Body of pancreas (tissue), 4 donors: ENCODE data around the gene LCN10.

Experiments used
- POLR2A ChIP-seq, 3 donors: fragments of 450-650 bp; IDR thresholded peaks; one replicate each; pipeline ENCODE4 v1.6.1; 2016; ENCODE audit warnings: antibody characterized with exemption in 3 of 3, mild to moderate bottlenecking in 2 of 3
- TF ChIP-seq, protein P1 (sequence below), 7 experiments: fragments of 450-650 bp in 4 of 7; fragments of 200-600 bp in 3 of 7; sonication (generic) in 3 of 7; IDR thresholded peaks; one replicate each; pipeline ENCODE4 v1.5.1; 2016 to 2019; ENCODE audit warnings: antibody characterized with exemption in 7 of 7

- TF ChIP-seq, protein P1, sequence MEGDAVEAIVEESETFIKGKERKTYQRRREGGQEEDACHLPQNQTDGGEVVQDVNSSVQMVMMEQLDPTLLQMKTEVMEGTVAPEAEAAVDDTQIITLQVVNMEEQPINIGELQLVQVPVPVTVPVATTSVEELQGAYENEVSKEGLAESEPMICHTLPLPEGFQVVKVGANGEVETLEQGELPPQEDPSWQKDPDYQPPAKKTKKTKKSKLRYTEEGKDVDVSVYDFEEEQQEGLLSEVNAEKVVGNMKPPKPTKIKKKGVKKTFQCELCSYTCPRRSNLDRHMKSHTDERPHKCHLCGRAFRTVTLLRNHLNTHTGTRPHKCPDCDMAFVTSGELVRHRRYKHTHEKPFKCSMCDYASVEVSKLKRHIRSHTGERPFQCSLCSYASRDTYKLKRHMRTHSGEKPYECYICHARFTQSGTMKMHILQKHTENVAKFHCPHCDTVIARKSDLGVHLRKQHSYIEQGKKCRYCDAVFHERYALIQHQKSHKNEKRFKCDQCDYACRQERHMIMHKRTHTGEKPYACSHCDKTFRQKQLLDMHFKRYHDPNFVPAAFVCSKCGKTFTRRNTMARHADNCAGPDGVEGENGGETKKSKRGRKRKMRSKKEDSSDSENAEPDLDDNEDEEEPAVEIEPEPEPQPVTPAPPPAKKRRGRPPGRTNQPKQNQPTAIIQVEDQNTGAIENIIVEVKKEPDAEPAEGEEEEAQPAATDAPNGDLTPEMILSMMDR (IDR thresholded peaks at IDR 0.05): no peak
- TF ChIP-seq POLR2A (IDR thresholded peaks at IDR 0.05): no peak
These were observed 20.4 kb downstream of the LCN10 start for GRCh38 chr9:136722093-136722968.
